Measurements from ENCODE around the gene C16orf86. TPM values are rescaled to one million over a fixed set of nuclear protein-coding genes. Genes with fewer than 3 reads are reported as not detected.

C16orf86 gene
- total RNA-seq, 1 experiment from 2014 or later, result not detected

- DNase-seq (ENCODE audit: low spot score), result no peak
- in situ Hi-C loops (cut with HindIII; ENCODE audit: low sequenced_read_pairs), result no loop called here
Observed at GRCh38 chr16:67663877-67664222, 2.8 kb upstream of the C16orf86 start.

GRCh38 chr16:67664258-67664657 lies 2.4 kb upstream of the C16orf86 start:
- peak; percentile 92 for DNase-seq (ENCODE audit: low spot score)
- in situ Hi-C loops (cut with HindIII; ENCODE audit: low sequenced_read_pairs), result no loop called here

GRCh38 chr16:67664871-67665270 lies 1.7 kb upstream of the C16orf86 start:
- no peak for DNase-seq (ENCODE audit: low spot score)
- in situ Hi-C loops (cut with HindIII; ENCODE audit: low sequenced_read_pairs), result no loop called here

- no peak for DNase-seq (ENCODE audit: low spot score)
- in situ Hi-C loops (cut with HindIII; ENCODE audit: low sequenced_read_pairs), result no loop called here
Observed at GRCh38 chr16:67665598-67665997, 1.0 kb upstream of the C16orf86 start.

- DNase-seq (ENCODE audit: low spot score), result no peak
- in situ Hi-C loops (cut with HindIII; ENCODE audit: low sequenced_read_pairs), result no loop called here
Observed at GRCh38 chr16:67666032-67666551, 522 bp upstream of the C16orf86 start.

GRCh38 chr16:67667453-67667816 lies 821 bp downstream of the C16orf86 start:
- no peak for DNase-seq (ENCODE audit: low spot score)
- in situ Hi-C loops (cut with HindIII; ENCODE audit: low sequenced_read_pairs), result no loop called here

GRCh38 chr16:67667817-67668494 lies 1.3 kb downstream of the C16orf86 start:
- in situ Hi-C loops (cut with HindIII; ENCODE audit: low sequenced_read_pairs), result no loop called here
- peak; percentile 86 for DNase-seq (ENCODE audit: low spot score)

GRCh38 chr16:67668495-67669157 lies 2.0 kb downstream of the C16orf86 start:
- no peak for DNase-seq (ENCODE audit: low spot score)
- in situ Hi-C loops (cut with HindIII; ENCODE audit: low sequenced_read_pairs), result no loop called here

- no peak for DNase-seq (ENCODE audit: low spot score)
- in situ Hi-C loops (cut with HindIII; ENCODE audit: low sequenced_read_pairs), result no loop called here
Observed at GRCh38 chr16:67669499-67670101, 3.0 kb downstream of the C16orf86 start.

GRCh38 chr16:67672306-67672705 lies 5.7 kb downstream of the C16orf86 start:
- in situ Hi-C loops (cut with HindIII; ENCODE audit: low sequenced_read_pairs), result no loop called here

GRCh38 chr16:67672739-67673662 lies 6.4 kb downstream of the C16orf86 start:
- no peak for DNase-seq (ENCODE audit: low spot score)
- in situ Hi-C loops (cut with HindIII; ENCODE audit: low sequenced_read_pairs), result no loop called here

More at GRCh38 chr16:67672306-67672705, 5.7 kb downstream of the C16orf86 start:
- peak; percentile 98 for DNase-seq (ENCODE audit: low spot score)

- DNase-seq (ENCODE audit: low spot score), result peak; percentile 82
- in situ Hi-C loops (cut with HindIII; ENCODE audit: low sequenced_read_pairs), result no loop called here
Observed at GRCh38 chr16:67673712-67674580, 7.3 kb downstream of the C16orf86 start.

GRCh38 chr16:67674851-67675578 lies 8.4 kb downstream of the C16orf86 start:
- in situ Hi-C loops (cut with HindIII; ENCODE audit: low sequenced_read_pairs), result loop anchor here (25.0 kb wide), 1 partner anchor 212 kb away; the partner anchor contains the start of genes NRN1L and PSKH1
- DNase-seq (ENCODE audit: low spot score), result peak; percentile 56

- in situ Hi-C loops (cut with HindIII; ENCODE audit: low sequenced_read_pairs), result loop anchor here (25.0 kb wide), 1 partner anchor 212 kb away; the partner anchor contains the start of genes NRN1L and PSKH1
- no peak for DNase-seq (ENCODE audit: low spot score)
Observed at GRCh38 chr16:67675579-67675935, 8.9 kb downstream of the C16orf86 start.

GRCh38 chr16:67675999-67676398 lies 9.4 kb downstream of the C16orf86 start:
- no peak for DNase-seq (ENCODE audit: low spot score)
- in situ Hi-C loops (cut with HindIII; ENCODE audit: low sequenced_read_pairs), result loop anchor here (25.0 kb wide), 1 partner anchor 211 kb away; the partner anchor contains the start of genes NRN1L and PSKH1

GRCh38 chr16:67676516-67676915 lies 9.9 kb downstream of the C16orf86 start:
- DNase-seq (ENCODE audit: low spot score), result no peak
- in situ Hi-C loops (cut with HindIII; ENCODE audit: low sequenced_read_pairs), result loop anchor here (25.0 kb wide), 1 partner anchor 211 kb away; the partner anchor contains the start of genes NRN1L and PSKH1

- in situ Hi-C loops (cut with HindIII; ENCODE audit: low sequenced_read_pairs), result loop anchor here (25.0 kb wide), 1 partner anchor 210 kb away; the partner anchor contains the start of genes NRN1L and PSKH1
- no peak for DNase-seq (ENCODE audit: low spot score)
Observed at GRCh38 chr16:67676939-67677338, 10.3 kb downstream of the C16orf86 start.
